Smooth muscle cell (in vitro differentiated cells): ENCODE data around the gene ITGB5. TPM values are rescaled to one million over a fixed set of nuclear protein-coding genes. Genes with fewer than 3 reads are reported as not detected.

Experiments
- DNase-seq: peaks from one replicate; lab custom pipeline; 2025; ENCODE audit not compliant: unreplicated experiment; lab: John Stamatoyannopoulos, UW
- H2AFZ ChIP-seq: fragments of 200-600 bp; sonication (generic); 2 replicates; pipeline ENCODE4 v1.6.0; 2016; ENCODE audit warnings: antibody characterized with exemption, low read depth, mild to moderate bottlenecking
- H3F3A ChIP-seq: fragments of 200-600 bp; sonication (generic); 2 replicates; pipeline ENCODE4 v1.6.0; 2017; ENCODE audit warnings: antibody characterized with exemption, low read depth
- H3K27ac ChIP-seq: fragments of 200-600 bp; sonication (generic); 2 replicates; pipeline ENCODE4 v1.5.1; 2016; ENCODE audit warnings: low read depth, mild to moderate bottlenecking
- H3K27me3 ChIP-seq: fragments of 200-600 bp; sonication (generic); 2 replicates; pipeline ENCODE4 v1.6.1; 2016; ENCODE audit warnings: low read depth, mild to moderate bottlenecking
- H3K36me3 ChIP-seq: fragments of 200-600 bp; sonication (generic); 2 replicates; pipeline ENCODE4 v1.5.1; 2016; ENCODE audit warnings: low read depth
- H3K4me1 ChIP-seq: fragments of 200-600 bp; sonication (generic); 2 replicates; pipeline ENCODE4 v1.5.1; 2016; ENCODE audit warnings: low read depth
- H3K4me2 ChIP-seq: fragments of 200-600 bp; sonication (generic); 2 replicates; pipeline ENCODE4 v1.6.0; 2016; ENCODE audit warnings: mild to moderate bottlenecking
- H3K4me3 ChIP-seq: fragments of 200-600 bp; sonication (generic); 2 replicates; pipeline ENCODE4 v1.5.1; 2016; ENCODE audit warnings: mild to moderate bottlenecking
- H3K79me2 ChIP-seq: fragments of 200-600 bp; sonication (generic); 2 replicates; pipeline ENCODE4 v1.6.0; 2016; ENCODE audit warnings: low read depth, mild to moderate bottlenecking
- H3K9ac ChIP-seq: fragments of 200-600 bp; sonication (generic); 2 replicates; pipeline ENCODE4 v1.6.0; 2016; ENCODE audit warnings: low read depth
- H3K9me3 ChIP-seq: fragments of 200-600 bp; sonication (generic); replicated peaks from 2 replicates; pipeline ENCODE4 v1.5.1; 2016; ENCODE audit warnings: low read depth
- H4K20me1 ChIP-seq: fragments of 200-600 bp; sonication (generic); 2 replicates; pipeline ENCODE4 v1.6.0; 2016; ENCODE audit warnings: low read depth
- CTCF ChIP-seq: fragments of 200-600 bp; sonication (generic); IDR thresholded peaks from 2 replicates; pipeline ENCODE4 v1.5.1; 2017; ENCODE audit warnings: borderline replicate concordance, mild to moderate bottlenecking, antibody characterized with exemption; ENCODE audit not compliant: insufficient read depth, poor library complexity, severe bottlenecking
- WGBS: methylation state at CpG from one replicate; pipeline ENCODE4 v1.1.7; 2016; ENCODE audit warnings: low lambda C conversion rate; 5-methylcytosine and 5-hydroxymethylcytosine counted together
- polyA plus RNA-seq: library from polyadenylated mRNA; unstranded; fragments of >200 nt; fragmentation: Nextera tagmentation; extraction: Ambion mirVana; gene quantifications from 2 replicates; pipeline ENCODE4 v1.2.1, GENCODE V29; 2016
- total RNA-seq: library from RNA; depleted of rRNA; stranded (reverse); fragments of >200 nt; gene quantifications from 2 replicates; pipeline ENCODE4 v1.2.3, GENCODE V29; 2014

The ITGB5 gene
- total and polyA plus RNA-seq, 2 experiments from 2014 or later: 343 to 403 TPM

GRCh38 chr3:124811436-124811835 lies 75.7 kb downstream of the ITGB5 start:
- H3K27me3 ChIP-seq: no peaks in the 10 kb centered on the region
- no peak overlapping the region for H2AFZ ChIP-seq
- no peaks in the 10 kb centered on the region for H3K9me3 ChIP-seq
- 62% methylated on average over 5 of the region's 5 CpGs for WGBS
- H3K27ac ChIP-seq: peak overlapping the region; percentile 84
- no peak for TF ChIP-seq CTCF
- DNase-seq: no peak
- H3K4me1 ChIP-seq: no peaks in the 10 kb centered on the region
- peaks cover 13% of the 10 kb centered on the region for H3F3A ChIP-seq
- no peaks in the 10 kb centered on the region for H3K36me3 ChIP-seq
- peaks cover 9% of the 10 kb centered on the region for H4K20me1 ChIP-seq
- peak overlapping the region; percentile 3 for H3K9ac ChIP-seq
- no peaks in the 10 kb centered on the region for H3K79me2 ChIP-seq
- H3K4me3 ChIP-seq: no peak overlapping the region
- H3K4me2 ChIP-seq: peak overlapping the region; percentile 58

GRCh38 chr3:124810970-124811369 lies 76.2 kb downstream of the ITGB5 start:
- Histone ChIP-seq H3K27ac (peak overlapping the region; percentile 84), H3K9me3 (no peaks in the 10 kb centered on the region), H3K4me3 (no peak overlapping the region), H3K36me3 (no peaks in the 10 kb centered on the region), H3K9ac (peak overlapping the region; percentile 3), H3K4me1 (no peaks in the 10 kb centered on the region), H3K79me2 (no peaks in the 10 kb centered on the region), H3K4me2 (peak overlapping the region; percentile 58), H2AFZ (no peak overlapping the region), H3F3A (peaks cover 15% of the 10 kb centered on the region), H4K20me1 (peaks cover 9% of the 10 kb centered on the region), H3K27me3 (no peaks in the 10 kb centered on the region)
- no peak for TF ChIP-seq CTCF
- 60% methylated on average over 4 of the region's 4 CpGs for WGBS
- DNase-seq: no peak

- H3K9me3 ChIP-seq: no peaks in the 10 kb centered on the region
- H3K4me3 ChIP-seq: no peak overlapping the region
- no peak for DNase-seq
- peaks cover 9% of the 10 kb centered on the region for H4K20me1 ChIP-seq
- no peak overlapping the region for H3K4me2 ChIP-seq
- H3K36me3 ChIP-seq: no peaks in the 10 kb centered on the region
- peaks cover 25% of the 10 kb centered on the region for H3F3A ChIP-seq
- WGBS: 82% methylated on average over 3 of the region's 3 CpGs
- H3K27me3 ChIP-seq: no peaks in the 10 kb centered on the region
- TF ChIP-seq CTCF: no peak
- H2AFZ ChIP-seq: no peak overlapping the region
- no peak overlapping the region for H3K9ac ChIP-seq
- peak overlapping the region; percentile 88 for H3K27ac ChIP-seq
- no peaks in the 10 kb centered on the region for H3K79me2 ChIP-seq
- no peaks in the 10 kb centered on the region for H3K4me1 ChIP-seq
Observed at GRCh38 chr3:124809039-124809438, 78.1 kb downstream of the ITGB5 start.

GRCh38 chr3:124805671-124806070 lies 81.5 kb downstream of the ITGB5 start:
- Histone ChIP-seq H3K4me1 (peaks cover 15% of the 10 kb centered on the region), H3F3A (peaks cover 17% of the 10 kb centered on the region), H2AFZ (no peak overlapping the region), H3K79me2 (no peaks in the 10 kb centered on the region), H4K20me1 (no peaks in the 10 kb centered on the region), H3K9me3 (no peaks in the 10 kb centered on the region), H3K9ac (peak overlapping the region; percentile 29), H3K27ac (peak overlapping the region; percentile 88), H3K4me2 (peak overlapping the region; percentile 44), H3K36me3 (no peaks in the 10 kb centered on the region), H3K4me3 (no peak overlapping the region), H3K27me3 (no peaks in the 10 kb centered on the region)
- no peak for TF ChIP-seq CTCF
- 27% methylated on average over 4 of the region's 4 CpGs for WGBS
- DNase-seq: no peak
